MM.1S (cell line): ENCODE data around the gene DYNC1I1.

Source experiments
- DNase-seq: peaks from one replicate; pipeline ENCODE4 v3.0.0-alpha.2; 2015
- H2AFZ ChIP-seq: fragments of 300-600 bp; sonication (generic); 2 replicates; pipeline ENCODE4 v1.6.0; 2016; ENCODE audit warnings: antibody characterized with exemption, low read length
- H3F3A ChIP-seq: fragments of 300-600 bp; sonication (generic); 2 replicates; pipeline ENCODE4 v1.6.1; 2016; ENCODE audit warnings: mild to moderate bottlenecking, antibody characterized with exemption, low read length, moderate library complexity, mixed read lengths; ENCODE audit not compliant: insufficient read depth
- H3K27ac ChIP-seq: fragments of 300-600 bp; sonication (generic); 2 replicates; pipeline ENCODE4 v1.5.1; 2016; ENCODE audit warnings: mild to moderate bottlenecking, low read length
- H3K27me3 ChIP-seq: fragments of 300-600 bp; sonication (generic); replicated peaks from 2 replicates; pipeline ENCODE4 v1.6.0; 2016; ENCODE audit warnings: low read length; ENCODE audit not compliant: insufficient read depth
- H3K36me3 ChIP-seq: fragments of 300-600 bp; sonication (generic); replicated peaks from 2 replicates; pipeline ENCODE4 v1.6.1; 2016; ENCODE audit warnings: mild to moderate bottlenecking, low read length, mixed read lengths; ENCODE audit not compliant: insufficient read depth
- H3K4me1 ChIP-seq: fragments of 300-600 bp; sonication (generic); 2 replicates; pipeline ENCODE4 v1.6.1; 2016; ENCODE audit warnings: low read length, mixed read lengths
- H3K4me2 ChIP-seq: fragments of 300-600 bp; sonication (generic); 2 replicates; pipeline ENCODE4 v1.6.0; 2016; ENCODE audit warnings: low read depth, low read length
- H3K4me3 ChIP-seq: fragments of 300-600 bp; sonication (generic); 2 replicates; pipeline ENCODE4 v1.5.1; 2016; ENCODE audit warnings: low read length, mixed read lengths
- H3K79me2 ChIP-seq: fragments of 300-600 bp; sonication (generic); 2 replicates; pipeline ENCODE4 v1.6.1; 2016; ENCODE audit warnings: mixed run types, low read length, mixed read lengths
- H3K9ac ChIP-seq: fragments of 300-600 bp; sonication (generic); 2 replicates; pipeline ENCODE4 v1.6.1; 2016; ENCODE audit warnings: low read length, mixed read lengths
- H3K9me2 ChIP-seq: fragments of 300-600 bp; sonication (generic); replicated peaks from 2 replicates; pipeline ENCODE4 v1.6.1; 2016; ENCODE audit warnings: mild to moderate bottlenecking, low read length, mixed read lengths; ENCODE audit not compliant: insufficient read depth
- H3K9me3 ChIP-seq: fragments of 300-600 bp; sonication (generic); replicated peaks from 2 replicates; pipeline ENCODE4 v1.6.1; 2016; ENCODE audit warnings: mild to moderate bottlenecking, low read length, mixed read lengths; ENCODE audit not compliant: insufficient read depth
- H4K20me1 ChIP-seq: fragments of 300-600 bp; sonication (generic); 2 replicates; pipeline ENCODE4 v1.6.1; 2016; ENCODE audit warnings: mild to moderate bottlenecking, low read length, moderate library complexity, mixed read lengths; ENCODE audit not compliant: insufficient read depth
- CTCF ChIP-seq: fragments of 300-600 bp; sonication (generic); IDR thresholded peaks from 2 replicates; pipeline ENCODE4 v1.5.1; 2016; ENCODE audit warnings: antibody characterized with exemption, low read length, mixed read lengths
- EZH2 ChIP-seq: fragments of 300-600 bp; sonication (generic); optimal IDR thresholded peaks from 2 replicates; pipeline ENCODE3; 2017; ENCODE audit warnings: low read depth, mild to moderate bottlenecking, antibody characterized with exemption, low read length, mixed read lengths
- EZH2phosphoT487 ChIP-seq: fragments of 300-600 bp; sonication (generic); IDR thresholded peaks from 2 replicates; pipeline ENCODE4 v1.6.1; 2018; ENCODE audit warnings: antibody characterized with exemption, low read length

DYNC1I1 gene

DNA sequence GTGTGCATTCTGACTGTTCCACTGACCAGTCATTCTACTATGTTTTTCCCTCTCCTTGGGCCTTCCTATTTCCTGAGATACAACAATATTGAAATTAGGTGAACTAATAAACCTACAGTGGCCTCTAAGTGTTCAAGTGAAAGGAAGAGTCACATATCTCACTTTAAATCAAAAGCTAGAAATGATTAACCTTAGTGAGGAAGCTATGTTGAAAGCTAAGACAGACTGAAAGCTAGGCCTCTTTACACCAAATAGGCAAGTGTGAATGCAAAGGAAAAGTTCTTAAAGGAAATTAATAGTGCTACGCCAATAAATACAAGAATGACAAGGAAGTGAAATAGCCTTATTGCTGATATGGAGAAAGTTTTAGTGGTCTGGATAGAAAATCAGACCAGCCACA is 5.7 kb upstream of the DYNC1I1 start:
- no peaks in the 10 kb centered on the region for H3K27me3 ChIP-seq
- H3K9me2 ChIP-seq = no peaks in the 10 kb centered on the region
- no peak for DNase-seq
- H3F3A ChIP-seq = no peaks in the 10 kb centered on the region
- H3K27ac ChIP-seq = no peak overlapping the region
- no peaks in the 10 kb centered on the region for H3K36me3 ChIP-seq
- H3K79me2 ChIP-seq = no peaks in the 10 kb centered on the region
- H2AFZ ChIP-seq = no peak overlapping the region
- no peaks in the 10 kb centered on the region for H3K4me1 ChIP-seq
- no peaks in the 10 kb centered on the region for H4K20me1 ChIP-seq
- H3K4me2 ChIP-seq = no peak overlapping the region
- TF ChIP-seq EZH2phosphoT487 (no peak), CTCF (no peak), EZH2 (no peak)
- H3K9me3 ChIP-seq = no peaks in the 10 kb centered on the region
- H3K4me3 ChIP-seq = no peak overlapping the region
- H3K9ac ChIP-seq = no peak overlapping the region

DNA sequence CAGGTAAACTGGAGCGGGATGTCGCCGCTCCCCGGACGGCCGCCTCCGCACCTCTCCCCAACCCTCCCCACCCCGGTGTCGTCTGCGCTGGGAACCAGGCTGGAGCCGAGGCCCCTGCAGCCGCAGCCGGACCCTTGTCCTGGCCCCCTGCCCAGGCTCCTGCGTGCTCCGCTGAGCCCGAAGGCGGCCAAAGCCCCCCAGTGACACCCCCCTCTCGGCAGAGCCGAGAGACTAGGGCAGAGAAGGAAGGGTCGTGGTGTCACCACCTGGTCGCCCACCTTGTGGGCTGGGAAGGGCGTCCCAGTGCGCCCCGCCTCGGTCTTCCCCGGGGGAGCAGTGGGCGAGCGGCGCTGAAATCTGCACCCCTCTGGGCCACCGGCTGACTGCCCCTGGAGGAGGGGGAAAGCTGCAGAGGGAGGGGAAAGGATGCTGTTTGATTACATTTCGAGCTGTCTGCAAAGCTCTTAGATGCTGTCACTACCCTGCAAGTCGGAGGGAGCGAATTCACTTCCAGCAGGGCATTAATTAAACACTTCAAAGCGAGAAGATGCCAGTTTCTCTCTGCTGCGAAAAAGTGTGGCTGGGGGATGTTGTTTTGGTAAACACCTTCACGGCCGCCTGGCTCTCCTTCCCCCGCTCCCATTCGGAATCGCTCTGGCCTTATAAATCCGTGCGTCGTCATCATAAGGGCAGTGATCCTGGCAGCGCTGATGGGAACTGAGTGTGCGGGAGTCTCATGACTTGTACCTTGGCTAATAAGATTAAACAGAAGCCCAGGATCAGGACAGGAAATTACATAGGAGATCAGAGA is 622 bp downstream of the DYNC1I1 start:
- Histone ChIP-seq H2AFZ (peak overlapping the region; percentile 42), H3K9me3 (no peaks in the 10 kb centered on the region), H3K4me3 (peak overlapping the region; percentile 61), H4K20me1 (no peaks in the 10 kb centered on the region), H3K79me2 (no peaks in the 10 kb centered on the region), H3K27ac (no peak overlapping the region), H3K4me1 (no peaks in the 10 kb centered on the region), H3F3A (no peaks in the 10 kb centered on the region), H3K4me2 (peak overlapping the region; percentile 45), H3K9me2 (no peaks in the 10 kb centered on the region), H3K36me3 (no peaks in the 10 kb centered on the region), H3K9ac (peak overlapping the region; percentile 42; the same call in 1 of the 2 replicates), H3K27me3 (no peaks in the 10 kb centered on the region)
- DNase-seq = no peak
- TF ChIP-seq CTCF (no peak), EZH2 (no peak), EZH2phosphoT487 (no peak)

GRCh38 chr7:95776561-95777185 is 4.3 kb downstream of the DYNC1I1 start:
- Histone ChIP-seq H3F3A (no peaks in the 10 kb centered on the region), H3K27ac (no peak overlapping the region), H2AFZ (no peak overlapping the region), H3K36me3 (no peaks in the 10 kb centered on the region), H3K4me1 (no peaks in the 10 kb centered on the region), H3K9me3 (no peaks in the 10 kb centered on the region), H3K4me2 (no peak overlapping the region), H3K9me2 (no peaks in the 10 kb centered on the region), H4K20me1 (no peaks in the 10 kb centered on the region), H3K9ac (no peak overlapping the region), H3K79me2 (no peaks in the 10 kb centered on the region), H3K27me3 (no peaks in the 10 kb centered on the region), H3K4me3 (no peak overlapping the region)
- DNase-seq = no peak
- TF ChIP-seq EZH2 (no peak), CTCF (no peak)
